Activated gamma-delta T cell treated with anti-CD3 and anti-CD28 coated beads, Interleukin-2, amount 50 U/mL, for 16 hours (primary cell): ENCODE results near the gene TMBIM4.
"Not testable (repeated sequence)": the region's sequence is repeated elsewhere in the genome, so short reads cannot be mapped to it uniquely, and the experiment has no call there.

Experiments used
- DNase-seq: peaks from one replicate; pipeline ENCODE4 v3.0.0-alpha.2; 2020; ENCODE audit warnings: low read depth

Gene TMBIM4

GRCh38 chr12:66169221-66170170 is at the start of gene TMBIM4:
TSS of gene TMBIM4 (minus strand) at chr12:66169996. CDS start at chr12:66169951, 45 bp downstream.
- DNase-seq = peak; percentile 76

- DNase-seq = no peak
Measured at GRCh38 chr12:66217342-66217917, 47.6 kb upstream of the TMBIM4 start.

- not testable (repeated sequence) for DNase-seq
Measured at GRCh38 chr12:66213011-66213410, 43.2 kb upstream of the TMBIM4 start.

GRCh38 chr12:66211573-66211972 is 41.8 kb upstream of the TMBIM4 start:
- DNase-seq = not testable (repeated sequence)

GRCh38 chr12:66210840-66211239 is 41.0 kb upstream of the TMBIM4 start:
- DNase-seq = no peak

GRCh38 chr12:66206141-66206540 is 36.3 kb upstream of the TMBIM4 start:
- no peak for DNase-seq

- no peak for DNase-seq
Measured at GRCh38 chr12:66203820-66204219, 34.0 kb upstream of the TMBIM4 start.

- no peak for DNase-seq
Measured at GRCh38 chr12:66199831-66200509, 30.2 kb upstream of the TMBIM4 start.

- DNase-seq = no peak
Measured at GRCh38 chr12:66199141-66199540, 29.3 kb upstream of the TMBIM4 start.

GRCh38 chr12:66197495-66197921 is 27.7 kb upstream of the TMBIM4 start:
- no peak for DNase-seq

- no peak for DNase-seq
Measured at GRCh38 chr12:66196806-66197205, 27.0 kb upstream of the TMBIM4 start.

- DNase-seq = no peak
Measured at GRCh38 chr12:66195242-66195641, 25.4 kb upstream of the TMBIM4 start.

- DNase-seq = no peak
Measured at GRCh38 chr12:66194122-66194521, 24.3 kb upstream of the TMBIM4 start.

GRCh38 chr12:66191547-66192126 is 21.8 kb upstream of the TMBIM4 start:
- no peak for DNase-seq

- no peak for DNase-seq
Measured at GRCh38 chr12:66190519-66191370, 20.9 kb upstream of the TMBIM4 start.

GRCh38 chr12:66189889-66190288 is 20.1 kb upstream of the TMBIM4 start:
- no peak for DNase-seq

GRCh38 chr12:66189486-66189843 is 19.7 kb upstream of the TMBIM4 start:
- DNase-seq = no peak

GRCh38 chr12:66188584-66189485 is 19.0 kb upstream of the TMBIM4 start, which contains the start of gene IRAK3:
TSS of gene IRAK3 (plus strand) at chr12:66189214. CDS start at chr12:66189300, 86 bp downstream.
- DNase-seq = no peak

- DNase-seq = no peak
Measured at GRCh38 chr12:66187821-66188220, 18.0 kb upstream of the TMBIM4 start.

- no peak for DNase-seq
Measured at GRCh38 chr12:66187036-66187435, 17.2 kb upstream of the TMBIM4 start.
